Neuronal stem cell (in vitro differentiated cells): ENCODE results near the gene MYOZ3.

Experiments used
- DNase-seq: peaks from one replicate; pipeline ENCODE4 v3.0.0-alpha.2; 2013; ENCODE audit warnings: low spot score
- H2AFZ ChIP-seq: one replicate; pipeline ENCODE4 v1.6.1; 2013; ENCODE audit warnings: mild to moderate bottlenecking, low read length, inconsistent platforms
- H2AK5ac ChIP-seq: 2 replicates; pipeline ENCODE4 v1.6.1; 2013; ENCODE audit warnings: low read depth, mild to moderate bottlenecking, inconsistent platforms, low read length, moderate library complexity, mixed read lengths
- H2BK120ac ChIP-seq: 2 replicates; pipeline ENCODE4 v1.6.1; 2013; ENCODE audit warnings: low read depth, mild to moderate bottlenecking, inconsistent platforms, low read length, moderate library complexity, mixed read lengths
- H2BK12ac ChIP-seq: one replicate; pipeline ENCODE4 v1.6.1; 2013; ENCODE audit warnings: low read length, inconsistent platforms
- H2BK15ac ChIP-seq: 2 replicates; pipeline ENCODE4 v1.6.1; 2013; ENCODE audit warnings: mild to moderate bottlenecking, low read length, inconsistent platforms, mixed read lengths
- H2BK5ac ChIP-seq: one replicate; pipeline ENCODE4 v1.6.1; 2013; ENCODE audit warnings: inconsistent platforms, mild to moderate bottlenecking, low read length, moderate library complexity
- H3K14ac ChIP-seq: one replicate; pipeline ENCODE4 v1.6.1; 2013; ENCODE audit warnings: low read length, inconsistent platforms
- H3K18ac ChIP-seq: 2 replicates; pipeline ENCODE4 v1.6.1; 2013; ENCODE audit warnings: low read length, inconsistent platforms
- H3K23ac ChIP-seq: 2 replicates; pipeline ENCODE4 v1.6.1; 2013; ENCODE audit warnings: low read depth, mild to moderate bottlenecking, mixed read lengths, low read length, inconsistent platforms; ENCODE audit not compliant: poor library complexity
- H3K27ac ChIP-seq: replicated peaks from 3 replicates; pipeline ENCODE4 v1.5.1; 2013; ENCODE audit warnings: low read length, inconsistent platforms
- H3K27me3 ChIP-seq, 3 experiments: 2 replicates each; pipeline ENCODE4 v1.6.1; 2013; ENCODE audit warnings: low read length in 3 of 3, mild to moderate bottlenecking in 2 of 3, inconsistent platforms in 1 of 3, low read depth in 1 of 3, mixed read lengths in 1 of 3, moderate library complexity in 1 of 3; ENCODE audit not compliant: control insufficient read depth in 3 of 3, insufficient read depth in 3 of 3
- H3K36me3 ChIP-seq, 2 donors: replicated peaks in 1 of 2; 2 replicates each; pipeline ENCODE4 v1.6.1; 2013; ENCODE audit warnings: low read length in 2 of 2; ENCODE audit not compliant: control insufficient read depth in 2 of 2, insufficient read depth in 2 of 2
- H3K4ac ChIP-seq: 2 replicates; pipeline ENCODE4 v1.6.1; 2013; ENCODE audit warnings: inconsistent platforms, mild to moderate bottlenecking, low read length, moderate library complexity
- H3K4me1 ChIP-seq, 2 donors: 1 replicate in 1 of 2; 2 replicates in 1 of 2; pipeline ENCODE4 v1.6.1; 2013; ENCODE audit warnings: low read length in 2 of 2, low read depth in 1 of 2; ENCODE audit not compliant: control insufficient read depth in 2 of 2, insufficient read depth in 1 of 2
- H3K4me2 ChIP-seq: one replicate; pipeline ENCODE4 v1.6.1; 2013; ENCODE audit warnings: mild to moderate bottlenecking, low read length, inconsistent platforms; ENCODE audit not compliant: insufficient read depth, poor library complexity, severe bottlenecking
- H3K4me3 ChIP-seq, 2 donors: 2 replicates each; pipeline ENCODE4 v1.5.1; 2013; ENCODE audit warnings: low read length in 2 of 2, mild to moderate bottlenecking in 2 of 2, inconsistent platforms in 1 of 2, moderate library complexity in 1 of 2
- H3K79me1 ChIP-seq: one replicate; pipeline ENCODE4 v1.6.1; 2013; ENCODE audit warnings: low read depth, mild to moderate bottlenecking, inconsistent platforms, low read length, moderate library complexity
- H3K9ac ChIP-seq: one replicate; pipeline ENCODE4 v1.6.1; 2013; ENCODE audit warnings: mild to moderate bottlenecking, low read depth, low read length, inconsistent platforms; ENCODE audit not compliant: poor library complexity
- H3K9me3 ChIP-seq, 2 donors: replicated peaks in 1 of 2; 2 replicates each; pipeline versions ENCODE3 to v1.6.1; 2013; ENCODE audit warnings: low read length in 2 of 2, mild to moderate bottlenecking in 2 of 2, inconsistent platforms in 1 of 2, low read depth in 1 of 2, mixed read lengths in 1 of 2, moderate library complexity in 1 of 2; ENCODE audit not compliant: control insufficient read depth in 2 of 2, insufficient read depth in 1 of 2
- H4K8ac ChIP-seq: one replicate; pipeline ENCODE4 v1.6.1; 2013; ENCODE audit warnings: low read depth, mild to moderate bottlenecking, inconsistent platforms, low read length, moderate library complexity
- H4K91ac ChIP-seq: one replicate; pipeline ENCODE4 v1.6.1; 2013; ENCODE audit warnings: low read length, low read depth, mild to moderate bottlenecking, inconsistent platforms; ENCODE audit not compliant: poor library complexity
- WGBS, 2 donors: extraction: QIAGEN DNeasy Blood & Tissue Kit; methylation state at CpG; one replicate each; pipeline ENCODE4 v1.1.7; 2013; ENCODE audit warnings: missing lambda C conversion rate in 2 of 2, mixed read lengths in 1 of 2; ENCODE audit not compliant: insufficient read length in 2 of 2, insufficient replicate concordance in 1 of 2; ENCODE audit errors: extremely low coverage in 2 of 2; 5-methylcytosine and 5-hydroxymethylcytosine counted together

The MYOZ3 gene

DNA sequence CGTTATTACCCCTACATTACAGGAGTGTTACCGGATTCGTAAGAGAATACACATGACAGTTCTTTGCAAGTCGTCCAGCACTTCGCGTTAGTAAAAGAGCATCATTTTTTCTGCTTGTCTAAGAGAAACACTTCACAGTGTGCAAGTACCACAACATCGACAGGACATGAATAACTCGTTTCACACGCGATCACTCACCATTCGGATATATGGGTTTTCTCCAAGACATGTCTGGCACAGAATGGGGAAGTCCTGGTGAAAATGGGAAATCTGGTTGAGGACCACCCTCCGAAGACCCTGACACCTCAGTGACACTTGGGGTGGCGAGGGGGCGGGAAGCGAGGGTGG is 39.2 kb downstream of the MYOZ3 start:
- Histone ChIP-seq H2AFZ (peak overlapping the region; percentile 98), H2BK5ac (no peak overlapping the region), H3K27ac (no peak overlapping the region), H2BK12ac (no peak overlapping the region), H3K14ac (no peak overlapping the region), H3K4me2 (peak overlapping the region; percentile 56), H3K4ac (no peak overlapping the region), H3K36me3 (peaks cover 17 to 45% of the 10 kb centered on the region in 2 donors), H3K18ac (no peak overlapping the region), H3K79me1 (peaks cover 7% of the 10 kb centered on the region), H3K27me3 (no peaks in the 10 kb centered on the region), H3K4me3 (peak overlapping the region; percentile 81 to 93), H3K4me1 (peaks cover 2 to 6% of the 10 kb centered on the region in 2 donors), H4K8ac (no peak overlapping the region), H2BK15ac (no peak overlapping the region), H3K23ac (no peak overlapping the region), H2BK120ac (no peak overlapping the region), H4K91ac (no peak overlapping the region), H2AK5ac (no peak overlapping the region), H3K9me3 (no peaks in the 10 kb centered on the region), H3K9ac (peak overlapping the region; percentile 100)
- no CpG with 5 or more reads among the region's 15 CpGs for WGBS, 2 donors
- DNase-seq = no peak

DNA sequence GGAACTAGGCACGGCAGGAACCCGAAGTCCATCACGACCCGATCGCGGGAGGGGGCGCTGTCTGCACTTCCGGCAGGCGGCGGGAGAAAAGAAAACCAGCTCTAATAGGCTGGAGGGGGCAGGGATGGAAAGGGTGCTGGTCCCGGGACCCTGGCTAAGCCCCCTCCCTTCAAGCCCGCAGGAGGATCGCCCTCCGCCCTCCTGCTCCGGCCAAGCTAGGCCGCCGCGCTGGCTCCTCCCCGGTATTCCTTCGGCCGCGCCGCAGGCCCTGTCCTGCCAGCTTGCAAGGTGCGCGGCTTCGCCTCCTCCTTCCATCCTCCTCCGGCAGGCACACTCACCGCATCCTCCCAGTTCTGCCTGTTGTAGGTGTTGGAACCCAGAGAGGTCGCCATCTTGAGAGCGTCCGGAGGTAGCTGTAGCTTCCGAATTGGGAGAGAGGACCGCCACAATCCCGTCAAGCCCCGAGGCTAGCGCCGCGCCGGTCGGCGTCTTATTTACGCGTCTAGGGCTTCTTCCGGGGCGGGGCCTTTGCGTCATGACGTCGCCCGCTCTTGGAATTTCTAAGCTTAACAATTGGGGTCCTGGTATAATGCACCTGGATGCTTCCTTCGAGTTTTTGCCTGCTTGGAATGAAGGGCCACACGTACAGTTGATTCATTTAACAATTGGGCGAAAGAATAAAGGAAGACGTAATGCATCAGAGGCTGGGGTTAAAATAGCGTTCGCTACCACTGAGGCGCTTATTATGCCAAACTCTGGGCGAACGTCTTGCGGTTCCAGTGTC is 39.7 kb downstream of the MYOZ3 start, which contains the start of gene RBM22:
Gene RBM22 (minus strand): TSS at position 469 of the 784 bp plus-strand sequence. CDS start 77 bp downstream, at position 392.
- Histone ChIP-seq H3K14ac (peak within 1 kb of the TSS; percentile 59), H3K27me3 (no peaks in the 10 kb centered on the region), H3K9me3 (no peaks in the 10 kb centered on the region), H2BK5ac (peak within 1 kb of the TSS; percentile 99), H3K4me1 (peaks cover 2 to 6% of the 10 kb centered on the region in 2 donors), H4K8ac (no peak within 1 kb of the TSS), H2BK15ac (peak within 1 kb of the TSS; percentile 98), H4K91ac (peak within 1 kb of the TSS; percentile 99), H3K4me3 (peak within 1 kb of the TSS; percentile 81 to 93), H3K18ac (peak within 1 kb of the TSS; percentile 99), H2BK120ac (peak within 1 kb of the TSS; percentile 57), H2AK5ac (peak within 1 kb of the TSS; percentile 44), H3K79me1 (peaks cover 7% of the 10 kb centered on the region), H3K23ac (peak within 1 kb of the TSS; percentile 94), H3K4me2 (peak within 1 kb of the TSS; percentile 56), H3K36me3 (peaks cover 15 to 40% of the 10 kb centered on the region in 2 donors), H3K27ac (peak within 1 kb of the TSS; percentile 90), H2AFZ (peak within 1 kb of the TSS; percentile 98), H2BK12ac (no peak within 1 kb of the TSS), H3K4ac (peak within 1 kb of the TSS; percentile 93), H3K9ac (peak within 1 kb of the TSS; percentile 100)
- DNase-seq = peak; percentile 85
- no CpG with 5 or more reads among the region's 59 CpGs for WGBS, 2 donors

DNA sequence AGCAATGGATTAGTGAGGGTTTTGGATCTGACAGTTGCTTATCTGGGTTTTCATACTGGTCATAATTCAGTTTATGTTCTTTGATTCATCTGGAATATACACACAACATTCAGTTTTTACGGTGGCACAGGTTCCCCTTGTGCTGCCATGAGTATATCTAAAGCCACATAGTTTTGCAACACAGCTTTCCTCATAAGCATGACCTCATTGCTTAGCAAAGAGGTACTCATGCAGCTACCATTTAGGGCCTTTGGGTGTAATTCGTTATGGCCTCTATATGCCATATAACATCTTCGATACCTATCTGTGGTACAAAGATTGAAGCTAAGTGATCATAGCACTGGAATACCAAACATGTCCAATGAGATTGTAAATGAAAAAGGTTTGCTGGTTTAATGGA is 42.7 kb downstream of the MYOZ3 start:
- Histone ChIP-seq H2BK12ac (no peak overlapping the region), H2BK15ac (no peak overlapping the region)
- no CpG with 5 or more reads among the region's 3 CpGs for WGBS, 2 donors

DNA sequence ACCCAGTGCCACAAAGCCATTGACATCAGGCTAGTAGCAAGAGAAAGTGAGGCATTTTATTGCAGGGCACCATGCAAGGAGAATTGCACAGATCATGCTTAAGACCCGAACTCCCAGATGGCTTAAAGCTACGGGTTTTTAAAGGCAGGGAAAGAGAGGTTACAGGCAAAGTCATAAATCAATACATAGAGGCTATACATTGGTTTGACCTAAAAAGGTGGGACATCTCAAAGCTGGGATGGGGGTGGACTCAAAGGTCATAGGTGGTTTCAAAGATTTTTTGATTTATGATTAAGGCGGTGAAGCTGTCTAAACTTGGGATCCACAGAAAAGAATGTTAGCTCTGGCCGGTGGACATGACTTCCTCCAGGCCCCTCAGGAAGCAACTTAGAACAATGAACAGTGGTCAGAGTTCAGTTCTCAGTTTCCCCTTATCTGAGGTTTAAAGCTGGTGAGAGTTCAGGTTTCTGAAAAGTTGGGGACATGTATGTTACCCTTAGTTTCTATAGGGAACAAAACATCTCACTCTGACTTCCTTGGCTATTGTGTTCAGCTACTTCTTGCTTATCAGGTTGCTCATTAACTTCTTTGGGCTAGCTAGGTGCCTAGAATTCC is 45.8 kb downstream of the MYOZ3 start:
- no peak overlapping the region for H3K9ac ChIP-seq
- H2BK5ac ChIP-seq = no peak overlapping the region
- no peak overlapping the region for H3K4me2 ChIP-seq
- no peaks in the 10 kb centered on the region for H3K27me3 ChIP-seq
- no peak overlapping the region for H2BK120ac ChIP-seq
- H2AK5ac ChIP-seq = no peak overlapping the region
- no peaks in the 10 kb centered on the region for H3K4me1 ChIP-seq
- no peaks in the 10 kb centered on the region for H3K79me1 ChIP-seq
- H3K23ac ChIP-seq = no peak overlapping the region
- no peaks in the 10 kb centered on the region for H3K9me3 ChIP-seq
- no peak overlapping the region for H4K8ac ChIP-seq
- DNase-seq = no peak
- no peak overlapping the region for H2BK12ac ChIP-seq
- H3K4me3 ChIP-seq = no peak overlapping the region
- H3K18ac ChIP-seq = no peak overlapping the region
- H3K27ac ChIP-seq = no peak overlapping the region
- H3K36me3 ChIP-seq = peaks cover 11 to 40% of the 10 kb centered on the region in 2 donors
- H2AFZ ChIP-seq = no peak overlapping the region
- no peak overlapping the region for H3K14ac ChIP-seq
- no CpG with 5 or more reads among the region's 4 CpGs for WGBS, 2 donors
- H3K4ac ChIP-seq = no peak overlapping the region
- no peak overlapping the region for H2BK15ac ChIP-seq
- H4K91ac ChIP-seq = no peak overlapping the region

More for the DNA sequence above, 42.7 kb downstream of the MYOZ3 start:
- no peak overlapping the region for H3K14ac ChIP-seq
- no peak overlapping the region for H4K8ac ChIP-seq
- H2AFZ ChIP-seq = no peak overlapping the region
- no peak for DNase-seq
- H3K9ac ChIP-seq = no peak overlapping the region
- peaks cover 7% of the 10 kb centered on the region for H3K79me1 ChIP-seq
- peaks cover 2 to 6% of the 10 kb centered on the region in 2 donors for H3K4me1 ChIP-seq
- H2BK5ac ChIP-seq = no peak overlapping the region
- H3K4me3 ChIP-seq = no peak overlapping the region
- no peak overlapping the region for H3K4me2 ChIP-seq
- no peaks in the 10 kb centered on the region for H3K27me3 ChIP-seq
- no peak overlapping the region for H3K23ac ChIP-seq
- no peak overlapping the region for H2AK5ac ChIP-seq
- H4K91ac ChIP-seq = no peak overlapping the region
- H2BK120ac ChIP-seq = no peak overlapping the region
- peaks cover 4 to 19% of the 10 kb centered on the region in 2 donors for H3K36me3 ChIP-seq
- no peak overlapping the region for H3K27ac ChIP-seq
- no peak overlapping the region for H3K4ac ChIP-seq
- no peak overlapping the region for H3K18ac ChIP-seq
- no peaks in the 10 kb centered on the region for H3K9me3 ChIP-seq
